Measurements from ENCODE around the gene OPN3. TPM values are rescaled to one million over a fixed set of nuclear protein-coding genes. Genes with fewer than 3 reads are reported as not detected.

The OPN3 gene
- total and polyA plus RNA-seq, 9 of the 15 experiments (the other 6 are each of a cell fraction or from before 2014, with no cell fraction given) = 4.2 to 34.6 (median 17.0) TPM

GRCh38 chr1:241640149-241640866, at the start of gene OPN3, which contains the start of gene CHML (continued):
- TF ChIP-seq ZNF609 (CRISPR knock-in tag; IDR thresholded peaks at IDR 0.05; ENCODE audit: borderline replicate concordance) (no peak), TAF7 (tag; IDR thresholded peaks at IDR 0.05) (0 out of 2 replicates have a peak, but pooled peaks have one; percentile 24), FOXO4 (CRISPR knock-in tag; IDR thresholded peaks at IDR 0.05) (no peak), RNF2 (IDR thresholded peaks at IDR 0.05) (no peak), RB1 (IDR thresholded peaks at IDR 0.05; ENCODE audit: low read depth) (peak; percentile 79), BHLHE40 (IDR thresholded peaks at IDR 0.05; ENCODE audit: low read length) (no peak), ZFP91 (CRISPR knock-in tag; IDR thresholded peaks at IDR 0.05) (no peak), CCAR2 (IDR thresholded peaks at IDR 0.05; ENCODE audit: low read depth, low read length) (no peak), CREB1 (IDR thresholded peaks at IDR 0.05) (peak; percentile 79; the same call in 1 of the 2 replicates), CREB1 (CRISPR knock-in tag; IDR thresholded peaks at IDR 0.05) (peak; percentile 56; the same call in 1 of the 2 replicates), ZNF592 (IDR thresholded peaks at IDR 0.05) (peak; percentile 81), MIER1 (IDR thresholded peaks at IDR 0.05; ENCODE audit: low read depth) (no peak), ZKSCAN8 (CRISPR knock-in tag; IDR thresholded peaks at IDR 0.05) (no peak), SLC30A9 (CRISPR knock-in tag; IDR thresholded peaks at IDR 0.05) (no peak), CHD2 (IDR thresholded peaks at IDR 0.05; ENCODE audit: low read depth, low read length) (0 out of 2 replicates have a peak, but pooled peaks have one; percentile 40)
